ENCODE results near the gene EP300. TPM values are rescaled to one million over a fixed set of nuclear protein-coding genes. Genes with fewer than 3 reads are reported as not detected.

The EP300 gene
- total RNA-seq, 1 donor, result 73.8 TPM

- no peak for DNase-seq (ENCODE audit: low read depth)
Measured at GRCh38 chr22:41222846-41223507, 130.6 kb downstream of the EP300 start.

GRCh38 chr22:41223535-41223934 is 131.1 kb downstream of the EP300 start:
- H3K4me3 ChIP-seq (ENCODE audit: low read depth, low read length), result no peak overlapping the region
- TF ChIP-seq CTCF (IDR thresholded peaks at IDR 0.05; ENCODE audit: insufficient read depth, low read depth, low read length), result no peak
- no peak for DNase-seq (ENCODE audit: low read depth)

More at GRCh38 chr22:41222846-41223507, 130.6 kb downstream of the EP300 start:
- no peak overlapping the region for H3K4me3 ChIP-seq (ENCODE audit: low read depth, low read length)
- TF ChIP-seq CTCF (IDR thresholded peaks at IDR 0.05; ENCODE audit: insufficient read depth, low read depth, low read length), result no peak

- no peak overlapping the region for H3K4me3 ChIP-seq (ENCODE audit: low read depth, low read length)
- DNase-seq (ENCODE audit: low read depth), result no peak
- no peak for TF ChIP-seq CTCF (IDR thresholded peaks at IDR 0.05; ENCODE audit: insufficient read depth, low read depth, low read length)
Measured at GRCh38 chr22:41226723-41227655, 134.6 kb downstream of the EP300 start.

GRCh38 chr22:41229215-41229614 is 136.8 kb downstream of the EP300 start:
- no peak for TF ChIP-seq CTCF (IDR thresholded peaks at IDR 0.05; ENCODE audit: insufficient read depth, low read depth, low read length)
- no peak overlapping the region for H3K4me3 ChIP-seq (ENCODE audit: low read depth, low read length)
- DNase-seq (ENCODE audit: low read depth), result no peak

Small RNAs within 50 kb of the gene (small RNA-seq; reads per million reads assigned to genes)
- gene RF00019 (not detected), gene RNU6-375P (not detected)

Other genes with a start within 250 kb of the EP300 start
- 190 and 199 TPM in 2 replicates for gene ST13, start 236.0 kb upstream of the EP300 start, total RNA-seq
- gene XPNPEP3, start 235.4 kb upstream of the EP300 start, total RNA-seq, result 15.1 and 19.0 TPM in 2 replicates
- gene DNAJB7, start 230.5 kb upstream of the EP300 start, total RNA-seq, result not detected in 2 replicates
- 54.4 and 59.6 TPM in 2 replicates for gene RBX1, start 141.2 kb upstream of the EP300 start, total RNA-seq
- gene L3MBTL2, start 112.7 kb downstream of the EP300 start, total RNA-seq, result 23.2 and 32.0 TPM in 2 replicates
- gene CHADL, start 148.3 kb downstream of the EP300 start, total RNA-seq, result 0.43 and 0.64 TPM in 2 replicates
- 60.2 and 95.9 TPM in 2 replicates for gene RANGAP1, start 193.6 kb downstream of the EP300 start, total RNA-seq
- 68.0 and 80.3 TPM in 2 replicates for gene ZC3H7B, start 208.9 kb downstream of the EP300 start, total RNA-seq

Data from fibroblast of villous mesenchyme (primary cell).